HG03066 (cell line): ENCODE data around the gene ANKS1A.

ENCODE experiments used
- ATAC-seq: cut with Tn5 transposase; IDR thresholded peaks from one replicate; pipeline ENCODE4 v1.9.1; 2021; ENCODE audit warnings: low read depth; ENCODE audit not compliant: unreplicated experiment

ANKS1A gene

DNA sequence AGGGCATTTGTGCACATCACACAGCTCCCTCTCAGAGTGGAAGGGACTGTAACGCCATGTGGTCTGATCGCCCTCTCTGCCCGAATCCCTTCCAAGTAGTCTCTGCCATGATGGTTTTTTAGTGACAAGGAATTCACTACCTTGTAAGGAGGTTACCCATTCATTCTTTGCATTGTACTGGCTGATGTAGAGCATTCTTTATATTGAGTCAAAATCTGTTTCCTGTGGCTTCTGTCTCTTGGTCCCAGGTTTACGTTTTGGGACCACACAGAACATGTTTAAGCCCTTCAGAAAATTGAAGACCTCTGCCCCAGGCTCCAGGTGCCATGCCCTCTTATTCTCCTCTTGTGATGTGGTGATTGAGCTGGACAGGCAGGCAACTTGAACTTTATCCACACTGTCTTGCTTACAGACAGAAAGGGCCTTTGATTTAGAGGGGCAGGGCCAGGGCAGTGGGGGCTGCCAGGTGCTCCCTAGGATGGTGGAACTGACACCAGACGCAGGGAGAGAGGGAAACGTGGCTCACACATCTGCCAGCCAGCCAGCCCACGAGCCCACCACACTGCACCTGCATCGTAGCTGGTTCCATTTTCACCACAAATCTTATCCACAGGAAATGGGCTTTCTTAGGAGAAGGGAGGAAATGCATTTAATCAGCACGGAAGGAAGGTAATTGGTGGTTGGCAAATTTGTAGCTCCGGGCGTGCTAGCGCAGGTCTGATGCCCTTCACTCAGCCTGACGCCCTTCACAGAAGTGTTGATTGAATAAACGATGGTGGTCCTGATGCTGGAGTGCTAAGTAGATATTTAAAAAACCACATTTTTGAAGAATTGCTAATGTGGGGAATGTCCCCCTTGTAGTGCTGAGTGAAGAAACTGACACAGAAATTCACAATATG lies 173.9 kb downstream of the ANKS1A start:
- ATAC-seq, result no peak

DNA sequence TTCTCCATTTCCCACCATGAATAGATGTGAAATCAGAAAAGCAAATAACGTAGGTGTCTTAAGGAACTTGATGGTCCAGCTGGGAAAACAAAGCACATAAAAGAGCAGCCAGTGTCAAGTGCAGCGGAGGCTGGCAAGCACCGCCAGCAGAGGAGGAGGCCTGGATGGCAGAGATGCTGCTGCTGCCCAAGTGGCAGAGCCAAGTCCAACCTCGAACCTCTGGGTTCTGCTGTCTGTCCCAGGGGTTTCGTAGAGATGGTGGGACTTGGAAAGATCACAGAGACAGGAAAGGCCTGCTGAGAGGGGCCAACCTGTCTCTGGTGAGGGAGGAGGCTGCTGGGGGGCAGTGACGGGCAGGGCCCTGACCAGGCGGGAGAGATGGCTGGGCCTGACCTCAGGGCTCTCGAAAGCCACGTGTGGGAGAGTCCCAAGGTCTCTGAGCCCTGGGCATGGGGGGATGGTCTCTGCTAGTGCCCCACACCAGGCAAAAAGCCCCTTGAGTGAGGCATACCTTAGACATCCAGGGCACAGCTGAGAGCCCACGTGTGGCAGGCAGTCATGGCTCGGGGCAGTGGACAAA lies 174.7 kb downstream of the ANKS1A start:
- no peak for ATAC-seq

DNA sequence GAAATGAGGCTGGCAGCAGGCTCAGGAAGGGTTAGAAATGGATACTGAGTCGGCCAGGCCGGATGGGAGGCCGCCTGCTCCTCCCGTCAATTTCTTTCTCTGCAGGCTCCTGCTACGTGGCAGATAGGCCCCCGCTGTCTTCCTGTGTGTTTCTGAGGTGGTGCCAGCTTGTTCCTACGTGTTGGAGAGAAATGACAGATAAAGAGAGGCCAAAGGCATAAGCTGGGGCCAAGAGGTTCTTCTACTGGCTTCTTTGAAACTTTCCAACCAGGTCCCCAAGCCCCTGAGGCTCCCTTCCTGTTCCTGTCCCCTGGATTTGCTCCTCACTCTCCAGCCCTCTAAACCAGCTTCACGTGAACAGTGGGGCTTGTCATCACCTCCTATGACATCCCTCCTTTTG lies 175.2 kb downstream of the ANKS1A start:
- ATAC-seq, result no peak

DNA sequence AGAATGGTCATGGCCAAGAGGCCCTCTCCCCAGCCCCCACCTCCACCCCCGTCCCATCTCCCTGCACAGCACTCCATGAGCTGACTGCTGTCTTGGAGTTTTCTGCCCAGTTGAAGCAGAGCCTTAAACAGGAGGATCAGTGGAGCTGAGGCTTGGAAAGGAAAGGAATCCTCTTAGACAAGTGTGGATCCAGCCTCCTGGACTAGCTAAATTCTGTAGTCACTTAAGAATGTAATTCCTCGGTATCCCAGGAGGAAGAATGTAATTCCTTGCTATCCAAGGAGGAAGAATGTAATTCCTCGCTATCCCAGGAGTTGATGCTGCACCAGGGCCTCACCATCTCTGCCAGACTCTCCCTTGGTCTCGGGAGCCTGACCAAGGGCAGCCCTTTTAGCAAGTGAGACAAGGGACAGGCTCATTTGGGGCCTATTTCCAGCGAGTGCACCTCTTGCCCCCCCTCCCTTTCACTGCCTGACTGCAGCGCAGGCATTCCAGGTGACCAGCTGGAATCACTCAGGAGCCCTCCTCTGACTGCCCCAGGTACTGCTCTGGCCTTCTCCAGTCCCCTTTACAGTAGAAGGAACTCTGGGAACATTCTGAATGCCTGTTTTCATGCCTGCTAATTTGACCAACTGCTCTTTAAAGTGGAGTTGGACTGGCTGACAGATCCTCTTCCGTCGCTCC lies 175.8 kb downstream of the ANKS1A start:
- no peak for ATAC-seq

DNA sequence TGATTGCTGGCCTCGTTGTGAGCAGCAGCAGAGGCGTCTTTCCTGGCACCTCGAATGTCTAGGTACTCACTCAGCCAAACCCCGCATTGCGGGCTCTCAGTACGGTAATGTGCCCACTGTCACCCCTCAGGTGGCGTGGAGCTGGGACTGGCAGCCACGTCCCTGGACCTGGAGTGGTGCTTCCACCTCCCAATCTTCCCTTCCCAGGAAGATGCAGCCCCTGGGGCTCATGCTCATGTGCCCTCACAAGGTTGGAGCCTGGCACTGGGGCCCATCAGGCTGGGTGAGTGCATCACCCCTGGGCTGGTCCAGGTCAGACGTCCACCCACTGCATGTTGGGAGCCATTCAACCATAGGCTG lies 176.4 kb downstream of the ANKS1A start:
- no peak for ATAC-seq

DNA sequence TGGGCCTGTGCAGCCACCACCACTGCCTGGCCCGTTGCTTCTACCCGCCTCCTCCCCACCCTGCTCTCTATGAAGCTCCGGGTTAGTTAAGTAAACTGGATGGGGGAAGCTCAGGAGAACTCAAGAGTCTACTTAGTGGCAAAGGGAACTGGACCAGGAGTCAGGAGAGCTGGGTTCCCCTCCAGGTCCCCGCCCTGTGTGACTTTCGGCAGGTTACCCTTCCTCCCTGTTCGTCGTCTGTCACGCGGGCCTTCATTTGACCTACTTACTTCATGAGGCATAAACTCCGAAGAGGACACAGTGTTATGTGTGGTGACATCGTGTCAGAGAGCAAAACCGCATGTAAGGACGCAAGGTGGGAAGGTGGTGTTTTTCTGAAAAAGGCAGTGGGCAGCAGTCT lies 176.8 kb downstream of the ANKS1A start:
- ATAC-seq, result no peak

DNA sequence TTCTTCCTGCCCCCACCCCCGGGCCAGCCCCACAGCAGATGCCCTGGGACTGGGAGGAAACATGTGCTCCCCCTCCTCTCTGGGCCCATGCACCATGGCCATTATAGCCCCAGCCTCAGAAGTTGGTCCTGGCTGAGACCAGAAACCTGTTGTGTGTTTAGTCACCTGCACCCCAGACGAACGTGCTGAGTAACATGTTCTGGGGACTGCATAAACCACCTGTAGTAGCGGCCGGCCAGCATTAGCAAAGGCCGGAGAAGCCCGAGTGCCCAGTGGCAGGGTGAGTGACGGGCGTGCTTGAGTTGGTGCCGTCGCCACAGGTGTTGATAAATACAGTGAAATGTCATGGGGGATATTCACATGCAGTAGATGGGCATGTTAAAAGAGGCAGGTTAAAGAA lies 178.2 kb downstream of the ANKS1A start:
- ATAC-seq, result no peak

DNA sequence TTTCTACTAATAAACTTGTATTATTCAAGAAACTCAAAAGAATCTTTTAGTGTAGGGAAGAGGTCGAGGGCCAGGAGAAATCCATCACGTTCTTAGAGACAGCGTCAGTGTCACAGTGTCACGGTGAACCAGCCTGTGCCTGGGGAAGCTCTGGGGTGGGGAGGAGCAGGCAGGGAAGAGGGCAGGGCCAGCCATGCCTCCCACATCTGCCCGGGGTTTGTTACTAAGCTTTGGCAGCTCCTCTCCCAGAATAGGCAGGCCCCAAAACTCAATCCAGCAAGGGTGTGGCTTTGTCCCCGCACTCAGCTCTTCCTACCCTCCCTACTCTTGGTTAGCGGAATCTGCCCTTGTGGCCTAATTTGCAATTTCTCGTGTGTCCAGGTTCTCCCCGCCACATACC lies 179.2 kb downstream of the ANKS1A start:
- ATAC-seq, result no peak

DNA sequence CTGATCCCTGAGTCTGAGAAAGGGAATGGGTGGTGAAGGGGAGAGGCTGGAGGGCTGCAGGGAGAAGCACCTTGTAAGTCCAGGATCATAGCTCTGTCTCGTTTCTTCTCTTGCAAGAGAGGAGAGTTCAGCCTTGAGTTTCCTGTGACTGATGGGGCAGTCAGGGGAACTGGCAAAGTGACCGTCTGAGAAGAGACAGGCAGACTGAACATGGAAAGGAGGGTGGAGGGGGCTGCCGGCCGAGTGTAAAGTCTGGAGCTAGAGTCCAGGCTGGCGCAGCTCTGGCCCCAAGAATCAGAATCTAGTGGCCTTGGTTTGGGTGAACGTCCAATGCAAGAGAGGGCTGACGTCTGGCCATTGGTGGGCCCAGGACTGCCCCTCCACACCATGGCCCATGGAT lies 179.6 kb downstream of the ANKS1A start:
- ATAC-seq, result no peak

DNA sequence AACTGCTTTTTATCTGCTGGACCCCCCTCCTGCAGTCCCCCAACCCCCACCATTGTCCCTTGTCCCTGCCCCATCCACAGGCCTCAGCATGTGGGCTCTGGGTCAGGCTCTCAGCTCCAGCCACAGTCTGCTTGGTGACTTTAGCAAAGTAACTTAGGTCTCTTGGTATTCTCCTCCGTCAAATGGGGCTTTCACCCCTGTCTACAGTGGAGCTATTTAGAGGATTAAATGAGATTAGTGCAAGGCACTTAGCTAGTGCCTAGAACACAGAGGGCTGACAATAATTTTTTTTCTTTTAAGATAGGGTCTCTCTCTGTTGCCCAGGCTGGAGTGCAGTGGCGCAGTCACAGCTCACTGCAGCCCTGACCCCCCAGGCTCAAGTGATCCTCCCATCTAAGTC lies 180.2 kb downstream of the ANKS1A start:
- no peak for ATAC-seq

DNA sequence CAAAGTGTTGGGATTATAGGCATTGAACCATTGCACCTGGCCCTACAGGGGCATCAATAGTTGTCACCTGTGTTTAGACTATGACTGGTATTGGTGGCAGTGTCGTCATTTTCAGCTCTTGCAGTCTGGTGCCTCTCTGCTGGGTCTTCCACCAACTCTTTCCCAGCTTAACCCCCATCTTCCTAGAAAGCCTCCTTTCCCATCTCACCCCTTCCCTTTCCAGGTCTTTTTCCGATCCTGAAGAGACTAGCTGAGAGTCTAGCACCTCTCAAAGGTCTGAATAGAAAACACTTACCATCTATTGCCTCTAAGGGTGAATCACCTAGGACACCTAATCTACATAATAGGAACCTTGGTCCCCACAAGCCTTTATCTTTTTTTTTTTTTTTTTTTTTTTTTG lies 181.1 kb downstream of the ANKS1A start:
- ATAC-seq, result no peak

DNA sequence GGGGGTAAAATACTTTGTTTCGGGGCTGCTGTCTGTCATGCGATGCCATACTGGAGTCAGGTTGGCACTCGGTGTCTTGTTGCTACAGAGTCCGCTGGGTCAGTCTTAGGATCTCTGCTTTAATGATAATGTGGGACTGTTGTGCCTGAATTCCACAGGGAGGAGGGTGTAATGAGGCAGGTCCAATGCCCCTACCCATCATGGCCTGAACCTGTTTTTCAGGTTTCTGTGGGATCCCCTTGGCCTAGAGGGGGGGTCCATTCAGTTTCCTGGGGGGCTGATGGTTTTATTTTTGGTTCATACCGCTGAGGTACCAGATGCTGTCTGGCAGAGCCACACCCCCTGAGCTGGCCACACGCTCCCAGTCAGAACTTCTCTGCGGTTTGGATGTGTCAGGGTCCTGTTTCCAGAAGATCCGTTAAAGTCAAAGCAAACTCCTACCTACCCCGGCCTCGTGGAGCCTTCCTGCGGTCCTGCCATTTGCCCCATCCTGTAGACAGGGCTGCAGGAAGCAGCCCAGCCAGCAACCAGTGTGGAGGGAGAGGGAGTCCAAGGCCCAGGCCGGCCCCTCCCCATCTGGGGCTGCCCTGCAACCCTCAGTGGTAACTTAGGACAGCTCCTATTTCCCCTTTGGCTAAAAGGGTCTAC lies 182.4 kb downstream of the ANKS1A start:
- ATAC-seq, result no peak

DNA sequence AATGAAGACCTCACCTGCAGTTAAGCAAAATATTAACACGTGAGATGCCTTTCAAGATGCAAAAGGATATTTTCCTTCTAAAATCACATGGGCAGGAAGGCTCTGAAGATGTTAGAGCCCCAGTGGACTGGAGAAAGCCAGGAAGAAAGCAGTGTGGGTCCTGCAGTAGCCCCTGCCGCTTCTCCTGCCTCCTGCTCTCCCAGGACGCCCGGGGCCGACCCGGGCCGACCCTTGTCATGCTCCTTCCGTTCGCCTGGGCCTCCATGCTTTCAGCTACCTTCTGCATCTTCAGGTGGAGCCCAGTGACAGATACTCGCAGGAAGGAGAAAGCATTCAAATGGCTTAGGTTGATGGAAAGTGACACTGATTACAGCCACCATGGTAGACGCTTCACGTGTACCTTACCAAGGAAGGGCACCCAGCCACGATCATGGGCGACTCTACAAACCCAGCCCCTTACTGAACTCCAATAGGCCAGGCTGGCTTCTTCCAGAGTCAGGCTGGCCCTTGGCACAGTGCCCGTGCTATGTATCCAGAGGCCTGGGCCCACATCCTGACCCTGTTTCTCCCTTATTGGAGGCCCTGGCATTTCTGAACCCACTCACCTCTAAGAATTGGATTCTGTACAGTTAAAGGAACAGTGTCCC lies 183.1 kb downstream of the ANKS1A start:
- no peak for ATAC-seq

DNA sequence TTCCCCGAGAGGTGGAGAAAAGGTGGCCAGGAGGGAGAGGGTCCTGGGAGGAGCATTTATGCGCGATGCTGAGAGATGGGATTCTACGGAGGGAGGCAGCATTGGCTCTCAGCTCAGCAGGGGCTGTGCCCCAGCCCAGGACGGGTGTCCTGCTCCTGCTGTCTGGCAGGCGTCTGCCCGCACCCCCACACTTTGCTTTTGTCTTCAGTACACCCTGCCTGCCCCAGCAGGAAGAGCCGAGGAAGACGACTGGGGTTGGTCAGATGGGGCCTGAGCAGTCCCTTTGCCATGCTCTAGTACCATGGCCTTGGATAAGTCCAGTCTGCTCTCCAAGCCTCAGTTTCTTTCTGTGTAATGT lies 183.6 kb downstream of the ANKS1A start:
- no peak for ATAC-seq

DNA sequence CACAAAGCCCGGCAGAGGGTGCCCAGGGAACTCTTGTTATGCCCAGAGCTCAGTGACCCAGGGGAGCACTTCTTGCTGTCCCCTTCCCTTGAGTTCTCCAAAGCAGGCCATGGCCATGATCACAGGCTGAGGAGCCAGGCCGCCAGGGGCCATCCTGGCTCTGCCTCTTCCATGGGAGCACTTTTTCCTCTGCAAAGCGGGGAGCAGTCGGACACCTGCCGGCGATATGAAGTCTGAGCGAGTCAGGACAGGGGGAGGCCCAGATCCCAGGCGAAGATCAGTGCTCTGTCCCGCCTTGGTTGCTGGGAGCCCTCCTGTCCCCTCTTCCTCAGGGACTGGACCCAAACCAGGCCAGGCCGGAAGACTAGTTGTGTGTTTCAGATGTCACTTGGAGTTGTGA lies 184.2 kb downstream of the ANKS1A start:
- ATAC-seq, result no peak

DNA sequence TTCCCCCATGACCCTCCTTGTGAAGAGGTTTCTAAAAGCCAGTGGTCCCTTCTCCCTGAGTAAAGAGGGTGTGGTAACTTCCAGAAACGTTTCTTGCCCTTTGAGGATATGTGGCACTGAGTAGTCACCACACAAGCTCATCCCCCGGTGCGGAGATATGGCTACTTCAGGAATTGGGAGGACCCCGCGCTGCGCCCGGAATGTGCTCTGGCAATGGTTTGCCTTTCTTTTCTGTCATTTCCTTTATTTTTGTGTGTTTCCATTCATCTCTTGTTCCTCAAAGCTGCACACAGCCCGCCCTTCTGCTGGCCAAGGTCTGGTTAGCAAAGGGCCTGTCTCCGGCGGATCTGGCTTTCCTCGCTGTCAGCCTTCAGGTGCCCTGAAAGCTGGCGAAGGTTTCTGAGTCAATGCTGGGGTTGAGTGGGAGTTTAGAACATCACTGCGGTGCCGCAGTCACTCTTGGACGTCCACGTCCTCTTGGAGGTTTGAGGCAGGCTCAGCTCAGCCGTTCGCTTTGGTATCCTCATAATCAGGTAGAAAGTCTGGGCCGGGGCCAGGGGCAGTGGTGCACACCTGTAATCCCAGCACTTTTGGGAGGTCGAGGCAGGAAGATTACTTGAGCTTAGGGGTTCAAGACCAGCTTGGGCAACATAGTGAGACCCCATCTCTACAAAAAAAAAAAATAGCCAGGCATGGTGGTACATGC lies 184.9 kb downstream of the ANKS1A start:
- ATAC-seq, result no peak

DNA sequence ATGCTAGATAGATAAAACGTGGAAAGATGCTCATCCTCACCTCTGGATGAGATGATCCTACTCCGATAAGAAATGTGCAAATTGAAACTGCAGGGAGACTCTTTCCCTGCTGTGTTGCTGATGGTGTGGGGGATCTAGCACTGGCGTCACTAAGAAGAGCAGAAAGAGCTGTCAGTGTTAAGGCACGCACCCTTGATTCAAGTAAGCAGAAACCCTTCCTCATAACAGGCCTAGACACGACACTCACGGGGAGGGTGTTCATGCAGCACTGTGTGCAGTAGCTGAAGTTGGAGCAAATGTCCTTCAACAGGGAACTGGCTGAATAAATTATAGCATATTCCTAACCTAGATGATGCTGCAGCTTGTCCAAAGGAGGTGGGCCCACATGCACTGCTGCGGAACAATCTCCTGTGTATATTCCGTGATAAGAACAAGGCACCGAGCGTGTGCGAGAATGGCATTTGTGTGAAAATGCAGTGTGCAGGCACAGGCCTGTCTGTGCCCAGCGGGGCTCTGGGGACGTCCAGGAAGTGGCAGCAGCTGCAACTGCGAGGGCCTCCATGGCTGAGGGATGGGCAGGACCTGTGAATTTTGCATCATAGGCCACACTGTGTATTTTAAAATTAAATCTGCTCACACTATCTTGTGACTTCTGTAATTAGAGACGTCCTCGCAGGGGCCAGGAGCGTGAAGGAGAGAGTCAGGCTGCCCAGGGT lies 188.1 kb downstream of the ANKS1A start:
- no peak for ATAC-seq

DNA sequence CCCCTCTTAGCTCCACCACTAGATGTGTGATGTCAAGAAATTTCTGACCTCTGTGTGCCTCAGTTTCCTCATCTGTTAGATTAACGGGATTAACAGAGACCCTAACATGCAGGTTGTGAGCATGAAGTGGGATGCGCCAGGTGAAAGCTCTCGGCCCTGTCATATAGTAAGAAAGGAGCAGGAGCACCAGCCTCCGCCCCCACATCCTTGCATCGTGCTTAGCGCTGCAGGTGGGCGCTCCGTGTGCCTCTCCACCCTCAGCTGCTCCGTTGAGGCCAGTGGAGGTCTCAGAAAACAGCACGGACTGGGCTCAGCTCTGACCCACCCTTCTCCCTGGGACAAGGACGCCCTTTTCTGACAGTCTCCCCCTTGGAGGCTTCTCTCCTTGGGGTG lies 188.7 kb downstream of the ANKS1A start:
- ATAC-seq, result no peak

DNA sequence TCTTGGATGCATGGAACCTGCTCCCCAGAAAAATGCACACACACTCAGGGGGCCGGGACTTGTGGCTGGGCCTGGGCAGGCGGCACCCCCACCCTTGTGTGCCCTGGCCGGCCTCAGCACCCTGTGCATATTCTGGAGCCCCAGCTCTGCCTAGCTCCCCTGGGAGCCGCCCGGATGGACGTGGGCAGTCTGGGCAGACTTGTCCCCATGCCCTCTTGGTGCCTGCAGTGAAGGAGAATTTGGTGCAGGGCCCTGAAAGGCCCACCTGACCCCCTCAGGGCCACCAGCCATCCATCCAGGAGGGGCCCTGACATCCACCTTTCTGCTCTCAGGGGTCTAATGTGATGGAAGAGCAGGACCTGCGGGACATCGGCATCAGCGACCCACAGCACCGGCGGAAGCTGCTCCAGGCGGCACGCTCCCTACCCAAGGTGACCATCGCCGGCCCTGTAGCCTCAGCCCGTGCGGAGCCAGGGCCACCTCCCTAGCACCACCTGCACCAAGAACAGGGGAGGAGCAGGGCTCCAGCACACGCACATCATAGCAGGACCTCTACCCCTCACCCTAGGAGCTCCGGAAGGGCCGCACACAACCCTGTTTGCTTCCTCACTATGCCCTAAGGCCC lies 189.3 kb downstream of the ANKS1A start:
- ATAC-seq, result no peak
